ENCODE data around the gene ADAM20. TPM values are rescaled to one million over a fixed set of nuclear protein-coding genes. Genes with fewer than 3 reads are reported as not detected.

ADAM20 gene
- total and polyA plus RNA-seq, 7 experiments from 2014 or later: 0.45 to 2.9 (median 0.83) TPM; not detected in 2

DNA sequence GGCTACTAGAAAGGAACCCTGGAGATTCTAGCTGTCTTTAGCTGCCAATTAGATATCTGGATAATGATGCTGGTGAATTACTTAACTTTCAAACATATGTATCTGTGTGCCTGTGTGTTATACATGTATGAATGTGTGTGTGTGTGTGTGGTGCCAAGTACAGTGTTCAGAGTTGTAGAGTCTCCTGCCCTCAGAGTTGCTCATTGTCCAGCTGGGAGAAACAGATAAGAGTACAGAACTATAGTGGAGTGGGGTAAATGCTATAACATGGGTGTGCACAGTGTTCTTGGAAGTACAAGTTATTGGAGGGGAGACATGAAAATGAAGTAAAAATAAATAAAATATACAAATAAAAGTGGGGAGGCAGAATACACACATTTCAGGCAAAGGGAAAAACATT, 23.6 kb upstream of the ADAM20 start:
- no peaks in the 10 kb centered on the region for H3K4me1 ChIP-seq (ENCODE audit: control insufficient read depth in 2 of 2, insufficient read depth in 2 of 2, low read length in 2 of 2)
- Mint-ChIP-seq H3K4me3 (no peak overlapping the region), H3K4me1 (peaks cover 0 to 9% (median 2%) of the 10 kb centered on the region in 7 donors), H3K36me3 (peaks cover 18 to 75% (median 56%) of the 10 kb centered on the region in 5 donors), H3K9me3 (peaks cover 0 to 28% (median 15%) of the 10 kb centered on the region in 11 donors), H3K27me3 (no peaks in the 10 kb centered on the region), H3K27ac (no peak overlapping the region)
- ChIA-PET CTCF (no interaction called here), POLR2A (interaction anchor here (0.7 kb wide), 1 partner anchor 377 kb away, joined by 3 read pairs; no protein-coding TSS in a partner anchor)
- intact Hi-C loops (cut with micrococcal nuclease): no loop called here
- no peaks in the 10 kb centered on the region for H3K27me3 ChIP-seq (ENCODE audit: control insufficient read depth in 2 of 2, insufficient read depth in 2 of 2, low read length in 2 of 2)
- peaks cover 0 to 26% (median under 1%) of the 10 kb centered on the region in 3 experiments for H3K36me3 ChIP-seq (ENCODE audit: control insufficient read depth in 2 of 3, insufficient read depth in 3 of 3, low read length in 3 of 3)
- ATAC-seq: no peak
- H3K9me3 ChIP-seq (ENCODE audit: control insufficient read depth in 2 of 3, low read length in 3 of 3): peaks cover 0 to 13% (median 0%) of the 10 kb centered on the region in 3 experiments
- H3K27ac ChIP-seq (ENCODE audit: low read depth, low read length): no peak overlapping the region
- no peak overlapping the region for H3K4me3 ChIP-seq (ENCODE audit: low read length)
- DNase-seq: no peak

DNA sequence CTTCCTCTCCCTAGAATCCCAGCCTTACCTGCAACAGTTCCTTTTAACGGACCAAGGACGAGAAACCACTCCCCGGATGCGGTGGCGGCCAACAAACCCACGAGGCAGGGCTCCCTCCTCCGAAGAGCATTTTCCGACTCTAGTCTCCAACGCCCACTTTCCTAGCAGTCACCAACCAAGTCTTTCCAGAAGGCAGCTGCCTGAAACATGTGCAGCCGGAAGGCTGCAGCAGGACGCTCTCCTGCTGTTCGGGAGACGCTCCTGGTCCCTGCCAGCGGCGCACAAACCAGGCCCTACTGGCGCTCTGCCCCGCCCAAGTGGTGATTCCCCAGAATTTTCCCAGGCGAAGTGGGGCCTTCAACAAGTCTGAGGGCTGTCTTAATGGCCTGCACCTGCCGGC, 21.1 kb upstream of the ADAM20 start:
- peaks cover 0 to 5% (median 0%) of the 10 kb centered on the region in 3 experiments for H3K36me3 ChIP-seq (ENCODE audit: control insufficient read depth in 2 of 3, insufficient read depth in 3 of 3, low read length in 3 of 3)
- no peak overlapping the region for H3K27ac ChIP-seq (ENCODE audit: low read depth, low read length)
- H3K4me3 ChIP-seq (ENCODE audit: low read length): no peak overlapping the region
- DNase-seq (no peak), ATAC-seq (no peak)
- no peaks in the 10 kb centered on the region for H3K4me1 ChIP-seq (ENCODE audit: control insufficient read depth in 2 of 2, insufficient read depth in 2 of 2, low read length in 2 of 2)
- H3K27ac Mint-ChIP-seq: peak overlapping the region in 2 of 9 donors; percentile 64 to 73
- intact Hi-C loops (cut with micrococcal nuclease): no loop called here
- no peaks in the 10 kb centered on the region for H3K9me3 ChIP-seq (ENCODE audit: control insufficient read depth in 2 of 3, low read length in 3 of 3)
- no peak overlapping the region for H3K4me3 Mint-ChIP-seq
- H3K27me3 Mint-ChIP-seq: no peaks in the 10 kb centered on the region
- H3K9me3 Mint-ChIP-seq: peaks cover 0 to 4% (median 3%) of the 10 kb centered on the region in 11 donors
- peaks cover 0 to 9% (median 2%) of the 10 kb centered on the region in 7 donors for H3K4me1 Mint-ChIP-seq
- ChIA-PET CTCF (no interaction called here), POLR2A (no interaction called here)
- peaks cover 1 to 50% (median 36%) of the 10 kb centered on the region in 5 donors for H3K36me3 Mint-ChIP-seq
- H3K27me3 ChIP-seq (ENCODE audit: control insufficient read depth in 2 of 2, insufficient read depth in 2 of 2, low read length in 2 of 2): no peaks in the 10 kb centered on the region

DNA sequence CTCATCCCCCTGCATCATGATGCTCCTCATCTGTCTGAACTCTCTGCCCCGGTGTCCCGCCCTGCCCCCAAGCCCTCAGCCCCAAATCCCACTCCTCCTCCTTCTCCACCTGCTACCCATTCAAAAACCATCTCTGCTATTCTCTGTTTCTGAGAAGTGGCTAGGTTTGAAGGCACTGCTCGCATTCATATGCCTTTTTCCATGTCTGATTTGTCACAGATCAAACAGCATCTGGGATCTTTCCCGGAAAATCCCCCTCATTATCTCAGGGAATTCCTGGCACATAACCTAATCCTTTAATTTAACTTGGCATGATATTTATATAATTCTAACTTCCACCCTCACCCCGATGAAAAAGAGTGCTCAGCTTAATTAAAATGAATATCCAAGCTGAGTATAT, 3.3 kb upstream of the ADAM20 start:
- no peak for DNase-seq
- Mint-ChIP-seq H3K4me3 (no peak overlapping the region), H3K4me1 (peaks cover 0 to 17% (median 4%) of the 10 kb centered on the region in 7 donors), H3K36me3 (peaks cover 8 to 40% (median 32%) of the 10 kb centered on the region in 5 donors), H3K27me3 (no peaks in the 10 kb centered on the region), H3K9me3 (peaks cover 0 to 6% (median 3%) of the 10 kb centered on the region in 11 donors), H3K27ac (no peak overlapping the region)
- Histone ChIP-seq H3K27ac (ENCODE audit: low read depth, low read length) (no peak overlapping the region), H3K36me3 (ENCODE audit: control insufficient read depth in 2 of 3, insufficient read depth in 3 of 3, low read length in 3 of 3) (no peaks in the 10 kb centered on the region), H3K9me3 (ENCODE audit: control insufficient read depth in 2 of 3, low read length in 3 of 3) (no peaks in the 10 kb centered on the region), H3K4me1 (ENCODE audit: control insufficient read depth in 2 of 2, insufficient read depth in 2 of 2, low read length in 2 of 2) (no peaks in the 10 kb centered on the region), H3K4me3 (ENCODE audit: low read length) (no peak overlapping the region), H3K27me3 (ENCODE audit: control insufficient read depth in 2 of 2, insufficient read depth in 2 of 2, low read length in 2 of 2) (no peaks in the 10 kb centered on the region)
- ATAC-seq: no peak
- POLR2A ChIA-PET: no interaction called here
- intact Hi-C loops (cut with micrococcal nuclease): no loop called here
- CTCF ChIA-PET: no interaction called here

DNA sequence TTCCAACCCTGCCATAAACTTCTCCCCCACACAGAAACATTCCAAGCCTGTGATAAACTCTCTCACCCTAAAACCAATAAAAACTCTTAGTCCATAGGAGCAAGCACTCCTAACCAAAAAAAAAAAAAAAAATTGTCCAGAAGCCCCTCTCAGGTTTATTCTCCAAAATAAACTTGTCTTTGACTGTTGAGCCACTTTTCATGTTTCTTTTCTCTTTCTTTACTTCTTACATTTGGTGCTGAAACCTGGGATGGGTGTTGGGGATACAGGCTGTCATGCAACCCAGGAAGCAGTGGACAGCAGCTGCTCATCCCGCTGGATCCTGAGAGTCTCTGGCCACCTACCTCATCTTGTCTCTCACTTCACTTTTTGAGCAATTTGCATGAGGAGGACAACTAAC, 2.0 kb upstream of the ADAM20 start:
- Histone ChIP-seq H3K36me3 (ENCODE audit: control insufficient read depth in 2 of 3, insufficient read depth in 3 of 3, low read length in 3 of 3) (no peaks in the 10 kb centered on the region), H3K4me3 (ENCODE audit: low read length) (no peak overlapping the region), H3K27me3 (ENCODE audit: control insufficient read depth in 2 of 2, insufficient read depth in 2 of 2, low read length in 2 of 2) (no peaks in the 10 kb centered on the region), H3K27ac (ENCODE audit: low read depth, low read length) (no peak overlapping the region), H3K4me1 (ENCODE audit: control insufficient read depth in 2 of 2, insufficient read depth in 2 of 2, low read length in 2 of 2) (no peaks in the 10 kb centered on the region), H3K9me3 (ENCODE audit: control insufficient read depth in 2 of 3, low read length in 3 of 3) (no peaks in the 10 kb centered on the region)
- intact Hi-C loops (cut with micrococcal nuclease): no loop called here
- POLR2A ChIA-PET: no interaction called here
- Mint-ChIP-seq H3K4me1 (peaks cover 0 to 17% (median 4%) of the 10 kb centered on the region in 7 donors), H3K4me3 (no peak overlapping the region), H3K36me3 (peaks cover 11 to 48% (median 44%) of the 10 kb centered on the region in 5 donors), H3K9me3 (peaks cover 0 to 14% (median 4%) of the 10 kb centered on the region in 11 donors), H3K27ac (no peak overlapping the region), H3K27me3 (no peaks in the 10 kb centered on the region)
- CTCF ChIA-PET: interaction anchor here (0.6 kb wide), 1 partner anchor 719 kb away, joined by 3 read pairs; no protein-coding TSS in a partner anchor
- ATAC-seq (no peak), DNase-seq (no peak)

DNA sequence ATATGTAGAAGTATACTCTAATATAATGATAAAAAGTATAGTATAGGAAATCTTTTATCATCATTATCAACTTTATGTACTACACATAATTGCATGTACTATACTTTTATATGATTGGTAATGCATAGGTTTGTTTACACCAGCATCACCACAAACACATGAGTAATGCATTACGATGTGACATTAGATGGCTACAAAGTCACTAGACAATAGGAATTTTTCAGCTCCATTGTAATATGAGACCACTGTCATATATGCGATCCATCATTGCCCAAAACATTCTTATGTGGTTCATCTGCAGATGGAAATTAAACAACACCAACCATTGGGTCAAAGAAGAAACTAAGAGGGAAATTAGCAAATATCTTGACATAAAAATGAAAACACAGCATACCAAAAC, 4.4 kb downstream of the ADAM20 start:
- Mint-ChIP-seq H3K27me3 (no peaks in the 10 kb centered on the region), H3K4me1 (peaks cover 0 to 7% (median 0%) of the 10 kb centered on the region in 7 donors), H3K27ac (no peak overlapping the region), H3K4me3 (no peak overlapping the region), H3K9me3 (peaks cover 0 to 14% (median 4%) of the 10 kb centered on the region in 11 donors), H3K36me3 (peaks cover 6 to 71% (median 62%) of the 10 kb centered on the region in 5 donors)
- Histone ChIP-seq H3K9me3 (ENCODE audit: control insufficient read depth in 2 of 3, low read length in 3 of 3) (no peaks in the 10 kb centered on the region), H3K4me1 (ENCODE audit: control insufficient read depth in 2 of 2, insufficient read depth in 2 of 2, low read length in 2 of 2) (no peaks in the 10 kb centered on the region), H3K4me3 (ENCODE audit: low read length) (no peak overlapping the region), H3K27me3 (ENCODE audit: control insufficient read depth in 2 of 2, insufficient read depth in 2 of 2, low read length in 2 of 2) (no peaks in the 10 kb centered on the region), H3K27ac (ENCODE audit: low read depth, low read length) (no peak overlapping the region), H3K36me3 (ENCODE audit: control insufficient read depth in 2 of 3, insufficient read depth in 3 of 3, low read length in 3 of 3) (no peaks in the 10 kb centered on the region)
- DNase-seq (no peak), ATAC-seq (no peak)
- intact Hi-C loops (cut with micrococcal nuclease): no loop called here
- ChIA-PET POLR2A (interaction anchor here (0.7 kb wide), 1 partner anchor 160 kb away, joined by 3 read pairs; no protein-coding TSS in a partner anchor), CTCF (no interaction called here)

DNA sequence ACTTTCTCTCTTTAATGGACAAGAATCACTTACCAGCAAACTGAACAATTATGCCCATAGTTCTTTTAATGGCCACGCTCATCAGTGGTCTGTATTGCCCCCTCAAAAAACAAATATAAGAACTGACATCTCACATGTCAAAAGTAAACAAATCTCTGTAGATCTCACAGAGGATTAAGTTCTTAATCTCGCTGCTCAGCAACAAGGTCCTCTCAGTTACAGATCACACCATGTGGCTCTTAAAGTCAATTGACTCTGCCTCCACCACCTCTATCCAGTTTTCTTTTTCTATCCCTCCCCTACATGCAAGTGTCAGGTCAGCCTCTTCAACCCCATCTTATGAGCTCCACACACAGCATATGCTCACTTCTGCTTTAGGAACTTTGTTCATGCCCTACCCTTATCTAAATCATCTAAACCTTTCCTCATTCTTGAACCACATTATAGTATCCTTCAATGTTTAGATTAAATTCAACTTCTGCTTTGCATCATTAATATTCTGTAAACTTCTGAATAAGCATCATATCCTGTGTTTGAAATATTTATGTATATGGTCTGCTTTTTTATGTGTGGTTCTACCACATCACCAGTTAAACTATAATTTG, 7.2 kb downstream of the ADAM20 start:
- no peak overlapping the region for H3K4me3 Mint-ChIP-seq
- H3K27ac Mint-ChIP-seq: no peak overlapping the region
- CTCF ChIA-PET: no interaction called here

DNA sequence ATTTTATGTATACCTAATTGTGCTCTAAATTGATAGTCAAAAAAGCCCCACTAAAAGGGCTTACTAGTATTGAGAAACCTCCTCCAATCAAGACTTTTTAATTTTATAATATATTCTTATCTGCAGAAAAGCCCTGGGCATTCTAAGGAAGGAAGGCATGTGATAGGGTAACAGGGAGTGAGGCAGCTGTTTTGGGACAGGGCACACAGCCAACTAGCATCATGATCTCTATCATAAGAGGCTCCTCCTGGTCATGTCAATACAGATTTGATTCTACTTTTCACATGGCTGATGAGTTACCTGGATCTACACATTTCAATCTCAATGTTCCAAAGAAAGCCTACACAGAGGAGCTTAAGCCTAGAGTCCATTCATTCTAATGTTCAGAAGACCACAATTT, 9.1 kb downstream of the ADAM20 start:
- H3K36me3 Mint-ChIP-seq: peaks cover 16 to 81% (median 67%) of the 10 kb centered on the region in 5 donors

More for the DNA sequence above, 7.2 kb downstream of the ADAM20 start:
- Histone ChIP-seq H3K27ac (ENCODE audit: low read depth, low read length) (no peak overlapping the region), H3K4me3 (ENCODE audit: low read length) (no peak overlapping the region), H3K36me3 (ENCODE audit: control insufficient read depth in 2 of 3, insufficient read depth in 3 of 3, low read length in 3 of 3) (peaks cover 0 to 4% (median 0%) of the 10 kb centered on the region in 3 experiments), H3K9me3 (ENCODE audit: control insufficient read depth in 2 of 3, low read length in 3 of 3) (no peaks in the 10 kb centered on the region), H3K27me3 (ENCODE audit: control insufficient read depth in 2 of 2, insufficient read depth in 2 of 2, low read length in 2 of 2) (no peaks in the 10 kb centered on the region), H3K4me1 (ENCODE audit: control insufficient read depth in 2 of 2, insufficient read depth in 2 of 2, low read length in 2 of 2) (no peaks in the 10 kb centered on the region)
- Mint-ChIP-seq H3K36me3 (peaks cover 14 to 78% (median 63%) of the 10 kb centered on the region in 5 donors), H3K4me1 (peaks cover 0 to 7% (median 0%) of the 10 kb centered on the region in 7 donors), H3K9me3 (peaks cover 0 to 7% (median 2%) of the 10 kb centered on the region in 11 donors), H3K27me3 (no peaks in the 10 kb centered on the region)
- POLR2A ChIA-PET: no interaction called here
- DNase-seq (no peak), ATAC-seq (peak; percentile 34)
- intact Hi-C loops (cut with micrococcal nuclease): no loop called here

More for the DNA sequence above, 9.1 kb downstream of the ADAM20 start:
- Mint-ChIP-seq H3K9me3 (peaks cover 2 to 14% (median 4%) of the 10 kb centered on the region in 11 donors), H3K27me3 (no peaks in the 10 kb centered on the region), H3K4me1 (peaks cover 0 to 7% (median 0%) of the 10 kb centered on the region in 7 donors), H3K27ac (no peak overlapping the region), H3K4me3 (no peak overlapping the region)
- H3K9me3 ChIP-seq (ENCODE audit: control insufficient read depth in 2 of 3, low read length in 3 of 3): no peaks in the 10 kb centered on the region
- no peaks in the 10 kb centered on the region for H3K4me1 ChIP-seq (ENCODE audit: control insufficient read depth in 2 of 2, insufficient read depth in 2 of 2, low read length in 2 of 2)
- no peaks in the 10 kb centered on the region for H3K27me3 ChIP-seq (ENCODE audit: control insufficient read depth in 2 of 2, insufficient read depth in 2 of 2, low read length in 2 of 2)
- no peak for DNase-seq
- ChIA-PET CTCF (no interaction called here), POLR2A (no interaction called here)
- H3K27ac ChIP-seq (ENCODE audit: low read depth, low read length): no peak overlapping the region
- H3K4me3 ChIP-seq (ENCODE audit: low read length): no peak overlapping the region
- peaks cover 0 to 4% (median 0%) of the 10 kb centered on the region in 3 experiments for H3K36me3 ChIP-seq (ENCODE audit: control insufficient read depth in 2 of 3, insufficient read depth in 3 of 3, low read length in 3 of 3)
- intact Hi-C loops (cut with micrococcal nuclease): no loop called here
- ATAC-seq: no peak
